Midbrain (tissue), 1 donor: ENCODE results near the gene PTPA.

ENCODE experiments used
- DNase-seq: peaks from one replicate; lab custom pipeline; 2025; lab: John Stamatoyannopoulos, UW

PTPA gene

GRCh38 chr9:129110740-129111527 lies at the start of gene PTPA, which contains the start of gene CRAT:
Gene PTPA (plus strand): TSS chr9:129111415. CDS start chr9:129111601, 186 bp downstream.
Gene CRAT (minus strand): TSS chr9:129110793. CDS start chr9:129110509, 284 bp downstream.
- DNase-seq, result peak; percentile 95

GRCh38 chr9:129063061-129063460 lies 48.2 kb upstream of the PTPA start:
- no peak for DNase-seq

GRCh38 chr9:129064499-129064908 lies 46.7 kb upstream of the PTPA start:
- DNase-seq, result no peak

GRCh38 chr9:129068110-129068509 lies 43.1 kb upstream of the PTPA start:
- DNase-seq, result no peak

- peak; percentile 22 for DNase-seq
Measured at GRCh38 chr9:129068990-129069861, 42.0 kb upstream of the PTPA start.

- DNase-seq, result no peak
Measured at GRCh38 chr9:129069862-129070641, 41.2 kb upstream of the PTPA start.

GRCh38 chr9:129070696-129071525 lies 40.3 kb upstream of the PTPA start:
- DNase-seq, result no peak

- DNase-seq, result no peak
Measured at GRCh38 chr9:129071526-129072126, 39.6 kb upstream of the PTPA start.

GRCh38 chr9:129072171-129072570 lies 39.0 kb upstream of the PTPA start:
- no peak for DNase-seq

- no peak for DNase-seq
Measured at GRCh38 chr9:129073404-129073803, 37.8 kb upstream of the PTPA start.

GRCh38 chr9:129074106-129074505 lies 37.1 kb upstream of the PTPA start:
- DNase-seq, result no peak

GRCh38 chr9:129075996-129076639 lies 35.1 kb upstream of the PTPA start:
- DNase-seq, result no peak

GRCh38 chr9:129076640-129077037 lies 34.6 kb upstream of the PTPA start:
- DNase-seq, result no peak

- no peak for DNase-seq
Measured at GRCh38 chr9:129077236-129077635, 34.0 kb upstream of the PTPA start.

- DNase-seq, result no peak
Measured at GRCh38 chr9:129078691-129079503, 32.3 kb upstream of the PTPA start.

- DNase-seq, result no peak
Measured at GRCh38 chr9:129079829-129080228, 31.4 kb upstream of the PTPA start.

- DNase-seq, result no peak
Measured at GRCh38 chr9:129080298-129080600, 31.0 kb upstream of the PTPA start.

- peak; percentile 99 for DNase-seq
Measured at GRCh38 chr9:129080601-129081387, 30.4 kb upstream of the PTPA start, which contains the start of gene DOLPP1. Gene DOLPP1 (plus strand): TSS chr9:129081111. CDS start chr9:129081132, 21 bp downstream.
